DMS 273 treated with DMSO at 0.1 percent for 48 hours (cell line): Measurements from ENCODE around the gene TTC17.
"Not testable (repeated sequence)": the region's sequence is repeated elsewhere in the genome, so short reads cannot be mapped to it uniquely, and the experiment has no call there.

Experiments used
- DNase-seq: peaks from one replicate; lab custom pipeline; 2025; lab: John Stamatoyannopoulos, UW

The TTC17 gene

DNA sequence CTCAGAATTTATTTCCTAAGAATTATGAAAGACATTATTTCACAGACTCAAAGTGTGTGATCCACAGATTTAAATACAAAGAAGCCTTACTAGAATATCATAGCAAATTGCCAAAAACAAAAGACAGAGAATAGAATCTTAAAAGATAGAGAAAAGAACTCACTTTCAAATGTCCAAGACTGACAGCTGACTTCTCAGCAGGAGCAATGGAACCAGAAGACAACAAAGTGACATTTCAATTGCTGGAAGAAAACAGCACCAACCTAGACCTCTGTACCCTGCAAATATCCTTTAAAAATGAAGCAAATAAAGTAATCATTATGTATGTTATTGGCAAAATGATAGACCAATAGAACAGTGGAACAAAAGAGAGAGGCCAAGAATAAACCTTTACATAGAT, 109.2 kb downstream of the TTC17 start:
- no peak for DNase-seq

DNA sequence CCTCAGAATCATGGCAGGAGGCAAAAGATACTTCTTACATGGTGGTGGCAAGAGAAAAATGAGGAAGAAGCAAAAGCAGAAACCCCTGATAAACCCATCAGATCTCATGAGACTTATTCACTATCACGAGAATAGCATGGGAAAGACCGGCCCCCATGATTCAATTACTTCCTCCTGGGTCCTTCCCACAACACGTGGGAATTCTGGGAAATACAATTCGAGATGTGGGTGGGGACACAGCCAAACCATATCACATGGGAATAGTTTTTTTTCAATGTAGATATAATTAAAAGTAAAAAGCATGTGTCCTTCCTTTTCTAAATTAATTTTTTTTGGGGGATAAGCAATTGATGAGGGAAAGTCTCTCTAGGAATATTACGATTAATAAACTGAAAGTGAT, 118.8 kb downstream of the TTC17 start:
- not testable (repeated sequence) for DNase-seq

DNA sequence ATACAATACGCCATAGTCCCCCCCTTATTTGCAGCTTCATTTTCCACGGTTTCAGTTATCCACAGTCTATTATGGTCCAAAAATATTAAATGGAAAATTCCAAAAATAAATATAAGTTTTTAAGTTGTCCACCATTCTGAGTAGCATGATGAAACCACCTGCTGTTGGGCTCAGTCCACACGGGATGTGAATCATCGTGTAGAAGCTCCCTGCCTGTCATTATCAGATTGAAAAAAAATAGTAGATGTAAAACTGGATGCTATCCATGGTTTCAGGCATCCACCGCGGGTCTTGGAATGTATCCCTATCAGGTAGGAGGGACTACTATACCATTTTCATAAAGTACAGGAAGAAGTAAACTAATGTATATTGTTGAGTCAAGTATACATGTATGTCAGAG, 127.4 kb downstream of the TTC17 start:
- no peak for DNase-seq

DNA sequence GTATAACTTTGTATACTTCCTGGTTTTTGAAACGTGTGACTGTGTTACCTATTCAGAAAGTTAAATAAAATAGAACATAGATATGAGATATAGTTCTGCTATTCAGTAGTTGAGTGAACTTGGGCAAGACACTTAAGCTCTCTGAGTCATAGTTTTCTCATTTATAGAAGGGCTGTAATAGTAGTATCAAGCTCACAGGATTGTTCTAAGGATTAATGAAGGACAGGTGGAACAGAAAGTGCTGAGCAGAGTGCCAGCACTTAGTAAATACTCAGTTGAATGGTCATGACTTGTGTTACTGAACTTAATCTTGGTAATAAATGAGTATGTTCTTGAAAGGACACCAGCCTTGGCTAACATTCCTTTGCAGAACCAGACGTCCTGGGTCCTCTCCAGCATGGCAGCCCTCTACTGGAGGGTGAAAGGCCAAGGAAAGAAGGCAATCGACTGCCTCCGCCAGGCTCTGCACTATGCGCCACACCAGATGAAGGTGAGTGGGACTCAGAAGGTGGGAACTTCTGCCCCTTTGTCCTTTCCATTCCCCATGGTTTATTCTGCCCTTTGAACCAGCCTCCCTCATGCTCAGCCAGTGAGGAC, 131.2 kb downstream of the TTC17 start:
- no peak for DNase-seq

DNA sequence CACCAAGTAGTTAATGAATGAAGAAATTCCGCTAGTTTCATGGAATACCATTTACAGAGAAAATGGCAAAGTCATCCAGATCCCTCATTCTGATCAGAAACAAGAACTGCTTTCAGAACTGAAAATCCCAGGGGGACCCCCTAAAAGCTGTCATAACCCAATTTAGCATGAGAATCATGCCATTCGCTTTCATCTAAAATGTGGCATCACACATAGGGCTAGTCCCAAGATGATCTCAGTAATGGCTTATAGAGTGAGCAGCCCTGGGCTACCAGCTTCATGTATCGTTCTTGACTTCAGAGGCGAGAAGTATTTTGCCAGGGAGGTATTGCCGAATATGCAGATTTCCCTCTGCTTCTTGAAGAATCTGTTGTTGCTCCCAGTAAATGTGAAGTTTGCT, 134.0 kb downstream of the TTC17 start:
- no peak for DNase-seq

DNA sequence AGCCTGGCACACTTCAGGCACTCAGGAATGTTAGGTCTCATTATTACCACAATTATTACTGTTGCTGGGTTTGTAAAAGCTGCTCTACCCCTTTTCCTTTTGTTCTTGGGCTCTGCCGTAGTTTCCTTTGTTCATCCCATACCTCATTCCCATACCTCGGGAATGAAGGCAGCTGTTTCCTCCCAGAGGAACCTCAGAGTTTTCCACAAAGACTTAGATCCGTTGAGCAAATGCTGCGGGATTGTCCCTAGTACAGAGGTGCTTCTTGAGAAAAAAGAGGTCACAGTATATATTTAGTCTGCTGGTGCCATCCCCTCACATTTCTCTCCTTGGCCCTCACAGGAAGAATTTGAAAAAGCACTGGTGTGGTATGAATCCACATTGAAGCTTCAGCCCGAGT, 134.7 kb downstream of the TTC17 start:
- DNase-seq, result no peak

DNA sequence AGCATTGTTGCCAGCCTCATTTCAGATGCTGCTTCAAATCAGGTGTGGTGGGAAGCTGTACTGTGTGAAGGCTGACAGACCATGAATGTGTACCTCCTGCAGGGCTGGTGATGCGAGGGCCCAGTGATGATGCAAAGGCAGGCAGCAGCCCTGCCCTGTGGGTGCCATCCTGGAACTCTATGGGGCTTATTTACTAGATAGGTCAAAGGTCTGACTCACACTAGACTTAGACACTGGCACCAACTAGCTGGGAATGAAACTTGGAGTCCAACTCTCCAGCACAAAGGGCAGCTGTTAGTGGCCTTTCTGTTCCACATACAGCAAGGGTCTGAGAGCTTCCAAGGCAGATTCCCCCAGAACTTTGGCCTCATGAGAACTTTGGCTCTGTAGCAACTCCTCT, 138.4 kb downstream of the TTC17 start:
- DNase-seq, result no peak

DNA sequence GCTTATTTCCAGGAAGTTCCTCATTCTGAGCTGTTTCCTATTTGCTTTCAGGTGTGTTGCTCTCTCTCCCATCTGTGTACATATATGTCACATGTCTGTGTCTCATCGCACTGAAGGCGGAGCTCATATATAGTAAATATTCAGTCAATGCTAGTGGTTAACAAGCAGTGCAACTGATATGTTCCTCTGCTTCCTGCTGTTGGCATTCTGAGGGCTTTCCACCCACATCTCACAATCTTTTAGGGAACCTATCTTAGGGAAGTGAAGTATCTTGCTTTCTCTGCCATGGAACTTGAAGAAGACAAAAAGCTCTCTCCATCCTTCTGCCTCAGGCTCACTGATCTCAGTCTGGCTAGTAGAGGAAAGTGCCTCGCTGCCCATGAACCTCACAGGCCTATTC, 139.8 kb downstream of the TTC17 start:
- DNase-seq, result no peak

DNA sequence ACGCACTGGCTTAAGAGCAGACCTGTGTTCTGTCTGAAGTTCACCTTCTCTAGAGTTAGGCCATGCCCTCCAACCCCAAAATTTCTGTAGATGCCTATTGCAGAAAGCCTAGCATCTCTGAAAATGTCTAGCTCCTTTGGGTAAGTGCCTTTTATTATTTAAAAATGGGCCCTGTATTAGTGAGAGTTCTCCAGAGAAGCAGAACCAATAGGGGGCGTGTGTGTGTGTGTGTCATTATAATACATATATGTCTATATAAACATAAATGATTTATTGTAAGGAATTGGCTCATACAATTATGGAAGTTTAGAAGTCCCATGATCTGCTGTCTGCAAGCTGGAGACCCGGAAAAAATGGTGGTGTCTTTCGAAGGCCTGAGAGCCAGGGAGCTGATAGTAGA, 144.7 kb downstream of the TTC17 start:
- DNase-seq, result no peak

DNA sequence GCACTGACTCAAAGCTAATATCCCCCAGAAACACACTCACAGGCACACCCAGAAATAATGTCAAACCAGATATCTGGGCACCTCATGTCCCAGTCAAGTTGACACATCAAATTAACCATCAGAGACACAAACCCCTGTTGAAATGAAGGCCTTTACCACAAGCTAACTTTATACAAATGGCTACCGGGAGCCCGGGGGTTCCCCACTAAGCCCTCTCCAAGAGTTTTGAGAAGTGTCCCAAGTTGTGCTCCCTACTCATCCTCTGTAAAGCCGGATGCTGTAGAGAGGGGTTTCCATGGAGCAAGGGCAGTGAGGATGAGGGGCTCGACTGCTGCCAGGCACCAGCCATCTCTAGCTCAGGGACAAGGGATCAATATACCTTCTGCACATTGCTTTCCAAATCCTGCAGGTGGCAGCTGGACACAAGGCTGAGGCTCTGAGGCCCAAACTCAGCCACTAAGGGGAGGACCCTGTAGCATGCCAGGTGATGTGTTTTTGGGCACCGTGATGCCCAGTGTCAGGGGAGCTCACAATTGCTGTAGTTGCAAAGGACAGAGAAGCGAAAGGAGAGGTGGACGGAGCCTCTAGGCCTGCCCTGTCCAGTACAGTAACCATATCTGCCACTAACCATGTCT, 145.7 kb downstream of the TTC17 start:
- DNase-seq, result no peak

DNA sequence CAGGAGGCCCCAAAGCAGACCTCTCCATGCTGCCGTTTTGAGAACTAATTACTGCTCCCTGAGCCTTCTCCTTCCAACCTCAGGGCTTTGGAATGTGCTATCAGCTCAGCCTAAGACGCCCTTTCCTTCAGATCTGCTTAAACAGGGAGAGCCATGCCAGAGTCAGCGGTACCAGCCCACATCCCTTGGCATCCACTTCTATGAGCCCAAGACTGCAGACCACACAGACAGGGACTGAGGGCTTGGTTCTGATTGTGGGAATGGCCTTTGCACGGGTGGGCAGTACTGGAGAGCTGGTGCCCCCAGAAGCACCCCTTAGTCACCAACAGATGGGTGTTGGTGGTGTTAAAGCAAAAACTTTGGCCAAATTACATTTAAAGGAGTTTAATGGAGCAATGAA, 146.5 kb downstream of the TTC17 start:
- no peak for DNase-seq

DNA sequence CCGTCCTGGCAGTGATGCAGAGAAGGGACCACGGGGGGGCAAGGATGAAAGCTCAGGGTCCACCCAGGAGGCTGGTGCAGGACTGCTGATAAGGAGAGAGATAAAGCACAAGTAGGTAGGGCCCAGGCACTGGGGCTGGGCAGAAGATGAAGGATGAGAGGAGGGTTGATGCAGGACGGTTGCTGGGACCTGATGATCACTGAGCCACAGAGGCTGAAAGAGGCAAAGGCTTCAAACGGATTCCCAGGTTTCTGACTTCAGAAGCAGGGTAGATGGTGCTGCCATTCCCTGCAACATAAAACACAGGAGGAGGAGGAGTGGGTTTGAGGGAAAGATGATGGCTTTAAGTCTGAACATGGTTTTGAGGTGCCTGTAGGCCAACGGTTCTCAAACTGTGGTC, 148.5 kb downstream of the TTC17 start:
- no peak for DNase-seq

DNA sequence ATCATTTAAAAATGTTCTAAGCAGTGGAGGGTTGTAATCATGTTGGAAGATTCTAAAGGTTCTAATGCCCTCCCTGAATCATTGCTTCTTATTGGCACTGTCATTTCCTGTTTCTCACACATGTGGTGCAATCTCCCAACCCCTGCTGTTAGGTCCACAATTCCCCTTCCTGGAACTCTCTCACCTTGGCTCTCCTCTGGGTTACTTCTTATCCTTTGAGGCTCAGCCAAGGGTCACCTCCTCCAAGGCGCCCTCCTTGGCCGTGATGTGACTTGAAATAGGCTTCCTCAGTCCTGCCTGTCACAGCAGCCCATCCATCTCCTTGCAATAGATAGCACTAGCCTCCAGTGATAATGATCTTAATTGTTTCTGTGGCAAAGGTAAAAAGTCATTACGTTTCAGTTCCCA, 149.8 kb downstream of the TTC17 start:
- DNase-seq, result no peak

DNA sequence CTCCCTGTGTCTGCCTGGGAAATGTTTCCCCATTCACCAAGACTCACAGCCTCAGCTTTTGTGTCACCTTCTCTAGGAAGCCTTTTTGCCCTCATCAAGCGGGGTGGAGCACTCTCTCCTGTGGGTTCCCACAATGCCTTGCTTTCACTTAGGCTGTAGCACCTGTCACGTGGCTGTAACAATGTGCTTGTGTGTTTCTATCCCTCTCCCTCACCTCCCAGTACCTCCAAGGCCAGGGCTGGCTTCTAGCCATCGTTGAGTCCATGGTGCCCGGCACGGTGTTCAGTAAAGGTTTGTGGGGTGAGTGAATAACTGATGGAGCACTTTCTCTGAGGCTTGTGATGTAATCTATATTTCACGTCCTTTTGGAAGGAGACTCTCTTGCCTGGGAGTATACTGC, 153.2 kb downstream of the TTC17 start:
- no peak for DNase-seq

DNA sequence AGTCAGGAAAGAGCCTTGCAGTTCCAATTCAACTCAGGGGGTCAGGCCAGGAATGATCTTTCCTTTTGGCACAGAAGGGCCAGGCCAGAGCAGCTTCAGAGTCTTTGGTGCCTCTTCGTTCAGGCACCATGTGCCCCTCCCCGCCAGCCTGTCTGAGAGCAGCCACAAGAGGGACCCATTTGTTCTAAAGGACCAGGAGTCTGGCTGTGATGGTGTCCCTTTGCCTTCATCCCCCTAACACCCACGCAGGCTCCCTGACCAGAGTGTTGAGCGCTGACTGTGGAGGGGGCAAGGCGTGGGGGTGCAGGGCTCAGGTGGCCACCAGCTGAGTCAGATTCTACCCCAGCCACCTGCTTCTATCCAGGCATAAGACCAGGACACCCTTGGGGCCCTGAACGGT, 156.4 kb downstream of the TTC17 start:
- DNase-seq, result no peak

DNA sequence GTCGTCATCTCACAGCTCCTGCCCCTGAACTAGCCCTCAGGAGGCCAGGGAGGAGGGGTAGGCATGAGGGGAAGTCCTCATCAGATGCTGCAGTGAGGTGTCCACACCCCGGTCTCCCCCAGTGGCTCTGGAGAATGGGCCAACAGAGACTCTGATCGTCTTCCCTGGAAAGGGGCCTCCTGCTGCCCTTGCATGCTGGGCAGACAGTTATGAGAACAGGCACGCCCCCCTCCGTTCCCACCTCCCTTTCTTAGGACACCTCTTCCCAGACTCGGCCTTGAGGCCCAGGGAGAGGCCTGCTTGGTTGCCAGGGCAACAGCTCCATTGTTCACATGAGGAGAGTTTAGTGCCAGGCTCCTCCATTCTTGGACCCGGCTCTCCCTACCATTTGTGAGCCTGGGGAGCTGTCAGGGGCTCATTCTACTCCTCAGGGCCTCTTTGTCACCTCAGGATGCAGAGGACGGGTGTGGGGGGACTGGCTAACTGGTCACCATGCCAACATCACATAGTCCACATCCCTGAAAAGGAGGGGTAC, 157.7 kb downstream of the TTC17 start:
- no peak for DNase-seq

DNA sequence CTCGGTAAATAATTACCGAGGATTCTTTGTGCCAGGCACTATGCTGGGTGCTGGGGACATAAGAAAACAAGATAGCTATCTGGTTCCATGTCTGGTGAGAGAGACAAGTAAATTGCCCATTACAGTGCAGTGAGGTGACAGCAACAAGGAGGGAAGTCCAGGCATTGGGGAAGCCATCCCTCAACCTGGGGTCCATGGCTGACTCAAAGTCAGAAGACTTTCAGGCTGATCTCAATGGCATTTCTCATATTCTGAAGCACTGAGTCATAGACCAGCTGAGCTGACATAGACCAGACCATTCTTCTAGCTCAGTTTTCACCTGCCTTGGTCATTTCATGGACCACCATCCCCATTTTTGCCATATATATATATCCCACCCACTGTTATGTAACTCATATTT, 158.8 kb downstream of the TTC17 start:
- no peak for DNase-seq

DNA sequence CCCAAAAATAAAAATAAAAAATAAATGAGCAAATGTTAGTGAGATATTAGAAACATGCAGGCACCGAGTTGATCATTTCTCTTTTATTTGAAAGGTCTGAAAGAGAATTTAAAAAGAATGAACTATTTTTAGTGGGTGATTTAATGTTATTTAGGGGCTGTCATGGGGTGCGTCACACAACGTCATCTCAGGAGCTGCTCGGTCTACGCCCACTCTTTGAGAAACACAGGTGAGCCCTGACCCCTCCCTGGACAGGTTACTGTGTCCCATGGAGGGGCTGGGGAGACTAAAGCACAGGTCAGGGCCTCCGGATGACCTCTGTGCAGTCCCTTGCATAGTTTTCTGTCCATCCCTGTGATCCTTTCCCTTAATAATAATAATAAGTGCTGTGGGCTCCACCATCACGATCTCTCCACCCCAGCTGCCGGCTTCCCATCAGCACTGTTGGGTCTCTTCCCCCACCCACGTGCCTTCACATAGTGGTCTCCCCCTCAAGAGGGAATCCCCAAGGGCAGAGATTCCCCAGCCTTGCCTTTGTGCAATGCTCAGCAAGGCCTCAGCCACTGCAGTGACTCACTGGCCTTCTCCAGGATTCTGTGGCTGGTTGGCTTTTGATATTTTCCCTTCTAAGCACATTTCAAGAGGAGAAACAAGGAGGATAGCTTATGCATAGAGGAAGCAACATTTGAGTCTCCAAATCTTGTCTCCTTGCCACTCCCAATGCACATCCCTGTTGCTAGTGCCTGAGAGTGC, 159.9 kb downstream of the TTC17 start:
- DNase-seq, result no peak

DNA sequence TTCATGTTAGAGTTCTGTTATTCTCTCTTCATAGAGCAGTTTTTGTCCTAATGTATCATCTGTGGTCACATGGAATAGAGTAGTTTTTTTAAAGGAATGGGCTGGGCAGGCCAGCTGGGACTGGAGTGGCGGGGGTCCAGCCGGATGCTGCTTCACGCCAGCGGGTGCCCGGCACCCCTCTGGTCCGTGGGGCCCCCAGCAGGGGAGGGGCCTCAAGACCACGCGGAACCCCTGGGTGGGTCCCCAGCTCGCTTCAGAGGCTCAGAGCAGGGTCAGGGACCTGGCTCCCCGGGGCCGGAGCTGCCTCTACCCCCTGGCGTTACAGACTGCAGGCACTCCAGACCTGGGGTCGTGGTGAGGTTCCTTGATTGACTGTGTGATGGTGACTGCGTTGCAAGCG, 162.8 kb downstream of the TTC17 start:
- no peak for DNase-seq

DNA sequence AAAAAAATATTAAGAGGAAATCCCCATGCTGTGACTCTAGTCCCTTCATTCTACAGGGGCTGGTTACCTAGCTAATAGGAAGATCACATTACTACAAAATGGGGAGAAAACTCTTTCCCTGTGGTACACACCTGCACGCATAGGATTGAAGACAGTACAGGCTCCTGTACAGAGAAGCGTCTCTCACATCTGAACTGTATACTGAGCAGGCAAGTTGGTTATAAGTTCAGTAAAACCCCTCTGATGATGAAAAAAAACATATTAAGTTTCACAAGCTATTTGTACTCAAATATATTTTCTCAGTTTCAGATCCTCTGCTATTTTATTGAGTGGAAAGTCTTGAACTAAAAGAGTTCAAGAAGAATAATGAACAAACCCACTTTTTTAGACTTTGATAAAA, 164.9 kb downstream of the TTC17 start:
- no peak for DNase-seq

DNA sequence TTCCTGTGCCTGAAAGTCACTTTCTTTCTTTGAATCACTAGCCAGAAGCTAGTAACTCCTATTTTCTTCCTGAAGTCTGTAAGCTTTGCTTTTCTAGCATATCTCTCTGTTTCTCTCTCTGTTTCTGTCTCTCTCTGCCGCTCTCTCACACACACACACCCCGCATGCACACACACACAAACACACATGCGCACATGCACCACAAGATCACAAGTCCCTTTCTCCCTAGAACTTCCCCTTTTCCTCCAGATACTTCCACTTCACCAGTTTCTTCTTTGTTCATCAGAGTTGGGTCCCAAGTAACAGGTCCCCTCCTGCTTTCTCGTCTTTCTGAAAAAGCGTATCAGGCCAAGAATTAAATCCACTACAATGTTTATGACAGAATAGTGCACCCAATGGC, 173.3 kb downstream of the TTC17 start:
- DNase-seq, result no peak

DNA sequence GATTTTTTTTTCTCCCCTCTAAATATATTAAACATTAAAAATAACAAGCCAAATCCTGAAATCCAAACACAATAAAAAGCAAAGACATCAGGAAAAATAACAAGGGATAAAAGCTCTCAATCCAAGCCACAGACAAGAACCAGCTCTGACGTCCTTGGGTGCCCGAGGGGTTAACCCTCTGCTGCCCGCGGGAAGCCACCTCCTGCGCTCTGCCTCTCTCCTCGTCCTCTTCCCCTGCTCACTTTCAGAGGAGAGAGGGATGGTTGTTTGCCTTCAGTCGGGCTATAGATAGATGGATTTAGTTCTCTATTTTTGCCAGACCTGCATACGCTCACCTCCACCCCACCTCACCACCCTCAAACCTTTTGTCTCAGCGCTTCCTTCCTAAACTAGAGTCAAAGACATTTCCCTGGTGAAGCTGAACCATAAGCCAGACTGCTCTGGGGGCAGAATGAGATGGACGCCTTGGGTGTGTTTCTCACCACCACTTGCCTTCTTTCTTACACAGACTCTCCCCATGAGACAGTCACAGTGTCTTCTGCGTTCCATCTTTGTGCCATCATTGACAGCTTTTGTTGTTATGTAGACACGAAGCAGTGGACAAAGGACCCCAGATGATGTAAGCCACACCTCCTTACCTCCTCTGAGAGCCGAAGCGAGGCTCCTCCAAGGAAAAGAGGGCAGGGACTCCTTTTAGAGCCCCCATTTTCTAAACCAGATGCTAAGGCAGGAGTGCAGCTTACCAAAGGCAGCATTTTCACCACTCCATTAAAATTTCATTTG, 179.3 kb downstream of the TTC17 start:
- DNase-seq, result no peak

DNA sequence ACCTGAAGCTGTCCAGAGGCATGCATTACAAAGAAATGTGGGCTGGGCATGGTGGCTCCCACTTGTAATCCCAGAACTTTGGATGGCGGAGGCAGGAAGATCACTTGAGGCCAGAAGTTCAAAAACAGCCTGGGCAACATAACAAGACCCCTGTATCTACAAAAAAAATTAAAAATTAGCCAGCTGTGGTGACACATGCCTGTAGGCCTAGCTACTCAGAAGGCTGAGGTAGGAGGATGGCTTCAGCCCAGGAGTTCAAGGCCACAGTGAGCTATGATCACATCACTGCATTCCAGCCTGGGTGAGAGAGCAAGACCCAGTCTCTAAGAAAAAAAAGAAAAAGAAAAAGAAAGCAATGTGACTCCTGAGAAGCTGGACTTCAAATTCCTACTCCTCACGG, 183.3 kb downstream of the TTC17 start:
- no peak for DNase-seq
